Measurements from ENCODE around the gene EIF4ENIF1. TPM values are rescaled to one million over a fixed set of nuclear protein-coding genes. Genes with fewer than 3 reads are reported as not detected.

The EIF4ENIF1 gene
- polyA plus RNA-seq, 1 of the 3 experiments (the other 2 are of a cell fraction) = 18.4 TPM

DNA sequence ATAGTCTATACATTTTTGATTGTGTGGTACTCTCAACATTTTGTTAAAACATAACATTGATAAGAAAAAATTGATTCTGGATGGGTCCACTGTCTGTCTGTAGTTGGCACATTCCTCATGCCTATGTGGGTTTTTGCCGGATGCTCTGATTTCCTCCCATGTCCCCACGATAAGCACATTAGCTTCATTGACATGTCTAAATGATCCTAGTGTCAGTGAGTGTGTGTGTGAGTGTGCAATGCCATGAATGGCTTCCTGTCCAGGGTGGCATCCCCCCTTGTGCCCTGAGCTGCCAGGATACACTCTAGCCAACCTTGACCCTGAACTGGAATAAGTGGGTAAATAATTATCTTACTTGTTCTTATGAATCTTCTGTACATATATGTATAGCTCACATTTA lies 12.1 kb upstream of the EIF4ENIF1 start:
- Histone ChIP-seq H3F3A (replicated peaks; ENCODE audit: insufficient read depth) (no peaks in the 10 kb centered on the region), H3K4me3 (ENCODE audit: low read depth in 2 of 2, low read length in 1 of 2) (no peak overlapping the region), H3K9me3 (no peaks in the 10 kb centered on the region), H3K9me2 (no peaks in the 10 kb centered on the region), H3K27me3 (ENCODE audit: insufficient read depth) (no peaks in the 10 kb centered on the region), H3K4me1 (ENCODE audit: control insufficient read depth in 1 of 2, insufficient read depth in 2 of 2, low read depth in 1 of 2, low read length in 1 of 2) (peaks cover 0 to 7% of the 10 kb centered on the region in 2 experiments; a peak in 2 of 4 replicates), H3K4me2 (no peak overlapping the region), H3K36me3 (replicated peaks in 1 of 2; ENCODE audit: control insufficient read depth in 1 of 2, insufficient read depth in 2 of 2, low read length in 1 of 2) (peaks cover 0 to 6% of the 10 kb centered on the region in 2 experiments), H2AFZ (ENCODE audit: low read depth) (no peak overlapping the region), H3K9ac (no peak overlapping the region), H4K20me1 (ENCODE audit: insufficient read depth) (no peaks in the 10 kb centered on the region), H3K79me2 (ENCODE audit: insufficient read depth) (peaks cover 73% of the 10 kb centered on the region), H3K27ac (ENCODE audit: low read depth in 2 of 2, low read length in 1 of 2) (no peak overlapping the region)
- CTCF ChIA-PET = no interaction called here
- 91% methylated on average over 2 of the region's 2 CpGs for WGBS (ENCODE audit: low lambda C conversion rate)
- TF ChIP-seq EZH2phosphoT487 (IDR thresholded peaks at IDR 0.05; ENCODE audit: borderline replicate concordance, low read depth) (no peak), ELF1 (IDR thresholded peaks at IDR 0.05) (no peak), SIN3A (IDR thresholded peaks at IDR 0.05; ENCODE audit: borderline replicate concordance, low read depth, low read length) (no peak), JUND (IDR thresholded peaks at IDR 0.05) (no peak), POLR2AphosphoS5 (IDR thresholded peaks at IDR 0.05; ENCODE audit: low read depth, low read length) (no peak), MEF2A (IDR thresholded peaks at IDR 0.05; ENCODE audit: borderline replicate concordance, low read depth) (no peak), NRF1 (IDR thresholded peaks at IDR 0.05; ENCODE audit: low read depth, low read length) (no peak)
- POLR2A ChIA-PET = no interaction called here
- DNase-seq = no peak

DNA sequence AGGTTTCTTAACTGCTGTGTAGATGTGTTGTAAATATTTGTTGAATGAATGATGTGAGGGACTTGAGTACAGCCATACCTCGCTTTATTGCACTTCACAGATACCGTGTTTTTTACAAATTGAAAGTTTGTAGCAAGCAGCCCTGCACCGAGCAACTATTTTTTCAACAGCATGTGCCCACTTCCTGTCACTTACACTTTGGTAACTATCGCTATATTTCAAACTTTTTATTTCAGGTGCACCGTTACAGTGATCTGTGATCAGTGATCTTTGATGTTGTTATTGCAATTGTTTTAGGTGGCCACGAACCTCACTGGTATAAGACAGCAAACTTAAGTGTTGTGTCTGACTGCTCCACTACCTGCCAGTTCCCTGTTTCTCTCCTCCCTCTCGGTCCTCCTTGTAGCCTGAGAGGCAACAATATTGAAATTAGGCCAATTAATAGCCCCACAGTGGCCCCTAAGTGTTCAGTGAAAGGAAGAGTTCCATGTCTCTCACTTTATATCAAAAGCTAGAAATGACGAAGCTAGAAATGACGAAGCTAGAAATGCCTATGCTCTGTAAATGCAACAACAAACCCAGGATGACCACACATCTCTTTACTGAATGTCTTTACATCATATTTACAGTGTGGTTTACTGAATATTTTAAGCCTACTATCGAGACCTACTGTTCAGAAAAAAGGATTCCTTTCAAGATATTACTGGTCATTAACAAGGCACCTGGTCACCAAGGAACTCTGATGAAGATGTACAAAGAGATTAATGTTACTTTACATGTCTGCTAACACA lies 7.7 kb upstream of the EIF4ENIF1 start:
- no peak for DNase-seq
- H3K27me3 ChIP-seq (ENCODE audit: insufficient read depth) = no peaks in the 10 kb centered on the region

DNA sequence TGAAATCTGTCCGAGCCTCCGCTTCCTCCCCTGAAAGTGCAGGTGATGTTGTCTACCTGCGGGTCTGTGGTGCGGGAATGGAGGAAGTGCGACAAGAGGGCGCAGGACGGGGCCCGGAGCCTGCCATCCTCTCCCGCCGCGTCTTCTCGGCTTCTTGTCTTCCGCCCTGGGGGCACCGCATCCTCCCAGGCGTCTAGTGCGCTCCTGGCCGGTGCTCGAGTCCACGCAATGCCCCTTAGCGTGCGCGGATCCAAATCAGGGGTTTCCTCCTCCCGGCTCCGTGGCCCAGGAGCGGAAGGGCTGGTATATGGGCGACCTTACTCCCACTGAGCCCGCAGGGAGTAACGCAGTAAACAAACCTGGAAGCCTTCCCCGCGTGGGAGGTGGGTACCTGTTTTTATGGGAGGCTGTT lies 7.1 kb upstream of the EIF4ENIF1 start:
- Histone ChIP-seq H3K9me2 (no peaks in the 10 kb centered on the region), H3K9ac (peak overlapping the region; percentile 81), H3K4me3 (ENCODE audit: low read depth in 2 of 2, low read length in 1 of 2) (peak overlapping the region; percentile 70 to 77), H3K4me2 (peak overlapping the region; percentile 80), H3K27me3 (ENCODE audit: insufficient read depth) (no peaks in the 10 kb centered on the region), H3K27ac (ENCODE audit: low read depth in 2 of 2, low read length in 1 of 2) (peak overlapping the region; percentile 69 to 87; a peak in 3 of 4 replicates), H3K4me1 (ENCODE audit: control insufficient read depth in 1 of 2, insufficient read depth in 2 of 2, low read depth in 1 of 2, low read length in 1 of 2) (no peaks in the 10 kb centered on the region; a peak in 1 of 4 replicates), H3K9me3 (no peaks in the 10 kb centered on the region), H4K20me1 (ENCODE audit: insufficient read depth) (no peaks in the 10 kb centered on the region), H3K79me2 (ENCODE audit: insufficient read depth) (peaks cover 43% of the 10 kb centered on the region), H2AFZ (ENCODE audit: low read depth) (peak overlapping the region; percentile 93), H3F3A (replicated peaks; ENCODE audit: insufficient read depth) (peaks cover 16% of the 10 kb centered on the region), H3K36me3 (replicated peaks in 1 of 2; ENCODE audit: control insufficient read depth in 1 of 2, insufficient read depth in 2 of 2, low read length in 1 of 2) (peaks cover 0 to 6% of the 10 kb centered on the region in 2 experiments)
- ChIA-PET CTCF (no interaction called here), POLR2A (no interaction called here)
- TF ChIP-seq RCOR1 (IDR thresholded peaks at IDR 0.05; ENCODE audit: low read length) = no peak
- TF ChIP-seq ELF1 (IDR thresholded peaks at IDR 0.05) = 0 out of 2 replicates have a peak, but pooled peaks have one; percentile 28
- no peak for DNase-seq
- WGBS (ENCODE audit: low lambda C conversion rate) = 3% methylated on average over 18 of the region's 30 CpGs

More for the DNA sequence above, 7.7 kb upstream of the EIF4ENIF1 start:
- 88% methylated on average over 10 of the region's 10 CpGs for WGBS (ENCODE audit: low lambda C conversion rate)
- ChIA-PET POLR2A (no interaction called here), CTCF (no interaction called here)
- H4K20me1 ChIP-seq (ENCODE audit: insufficient read depth) = no peaks in the 10 kb centered on the region
- no peaks in the 10 kb centered on the region for H3K9me3 ChIP-seq
- no peaks in the 10 kb centered on the region for H3K9me2 ChIP-seq
- H3K79me2 ChIP-seq (ENCODE audit: insufficient read depth) = peaks cover 46% of the 10 kb centered on the region
- H3F3A ChIP-seq (replicated peaks; ENCODE audit: insufficient read depth) = peaks cover 16% of the 10 kb centered on the region
- H2AFZ ChIP-seq (ENCODE audit: low read depth) = peak overlapping the region; percentile 93
- H3K27ac ChIP-seq (ENCODE audit: low read depth in 2 of 2, low read length in 1 of 2) = no peak overlapping the region
- peak overlapping the region; percentile 70 to 77 for H3K4me3 ChIP-seq (ENCODE audit: low read depth in 2 of 2, low read length in 1 of 2)
- H3K9ac ChIP-seq = peak overlapping the region; percentile 81
- no peak for TF ChIP-seq EP300 (IDR thresholded peaks at IDR 0.05; ENCODE audit: borderline replicate concordance in 1 of 2, low read depth in 1 of 2, low read length in 1 of 2)
- H3K36me3 ChIP-seq (replicated peaks in 1 of 2; ENCODE audit: control insufficient read depth in 1 of 2, insufficient read depth in 2 of 2, low read length in 1 of 2) = peaks cover 0 to 6% of the 10 kb centered on the region in 2 experiments
- H3K4me2 ChIP-seq = peak overlapping the region; percentile 80
- H3K4me1 ChIP-seq (ENCODE audit: control insufficient read depth in 1 of 2, insufficient read depth in 2 of 2, low read depth in 1 of 2, low read length in 1 of 2) = no peaks in the 10 kb centered on the region; a peak in 1 of 4 replicates

Data from SK-N-SH (cell line).